Kidney (tissue), 14 donors: ENCODE data around the gene BIRC5. TPM values are rescaled to one million over a fixed set of nuclear protein-coding genes. Genes with fewer than 3 reads are reported as not detected.

ENCODE experiments used
- DNase-seq, 5 donors: peaks; one replicate each; pipeline ENCODE4 v3.0.0-alpha.2; 2013 to 2020
- FAIRE-seq: peaks from 2 replicates; lab custom pipeline; 2012; peaks lifted over from hg19 to GRCh38; lab: Jason Lieb, UNC
- H3K27ac ChIP-seq, 2 donors: one replicate each; pipeline ENCODE4 v1.7.0; 2013; ENCODE audit warnings: low read depth in 2 of 2, low read length in 2 of 2, inconsistent platforms in 1 of 2
- H3K27me3 ChIP-seq: one replicate; pipeline ENCODE4 v1.7.1; 2013; ENCODE audit warnings: low read length, inconsistent platforms; ENCODE audit not compliant: control insufficient read depth, insufficient read depth
- H3K36me3 ChIP-seq, 3 donors: one replicate each; pipeline versions ENCODE4 v1.7.0 to v1.7.1; 2013; ENCODE audit warnings: low read length in 3 of 3, control low read depth in 1 of 3, inconsistent platforms in 1 of 3; ENCODE audit not compliant: insufficient read depth in 3 of 3, control insufficient read depth in 2 of 3
- H3K4me1 ChIP-seq, 3 donors: one replicate each; pipeline versions ENCODE4 v1.7.0 to v1.7.1; 2013; ENCODE audit warnings: low read length in 3 of 3, inconsistent platforms in 1 of 3, low read depth in 1 of 3; ENCODE audit not compliant: control insufficient read depth in 2 of 3, insufficient read depth in 2 of 3
- H3K4me3 ChIP-seq, 3 donors: one replicate each; pipeline versions ENCODE4 v1.7.0 to v1.8.1; 2013; ENCODE audit warnings: low read length in 3 of 3, control low read depth in 1 of 3, inconsistent platforms in 1 of 3
- H3K9ac ChIP-seq, 3 donors: one replicate each; pipeline versions ENCODE4 v1.7.0 to v1.7.1; 2013; ENCODE audit warnings: low read length in 3 of 3, control low read depth in 1 of 3, inconsistent platforms in 1 of 3
- H3K9me3 ChIP-seq, 3 donors: one replicate each; pipeline versions ENCODE4 v1.7.0 to v1.7.1; 2013; ENCODE audit warnings: low read length in 3 of 3, control low read depth in 1 of 3, inconsistent platforms in 1 of 3; ENCODE audit not compliant: control insufficient read depth in 2 of 3, insufficient read depth in 1 of 3
- intact Hi-C: fragments of 100-400 bp; cut with DNase I; formaldehyde crosslinking; loops from one replicate; pipeline ENCODE4 v1.11.1; 2022
- polyA plus RNA-seq: library from polyadenylated mRNA; stranded (reverse); fragments of 350-450 nt; fragmentation: Illumina TruSeq; extraction: RNeasy Lipid Tissue Mini Kit (QIAGEN cat#74804); gene quantifications from one replicate; pipeline ENCODE4 v1.2.3, GENCODE V29; 2014; ENCODE audit warnings: low read depth, low replicate concordance; ENCODE audit not compliant: insufficient read depth
- total RNA-seq: library from RNA; stranded (reverse); fragmentation: NEBNext Ultra II Directional; extraction: Animal tissue kit (Norgen Biotek cat#: 25700); gene quantifications from one replicate; pipeline ENCODE4 v1.2.1, GENCODE V29; 2021
- TF ChIP-seq, protein P1 (sequence below): IDR thresholded peaks from 3 replicates; pipeline ENCODE4 v1.5.1; 2012; ENCODE audit warnings: mild to moderate bottlenecking, moderate library complexity, borderline replicate concordance; ENCODE audit not compliant: insufficient read depth; ENCODE audit errors: extremely low read depth
- donor health status: control.
- donor health status: control.
- donor health status: control.
- donor health status: control.
- donor health status: control.
- donor health status: DM: yes; HTN: yes; CAD: no.
- donor health status: Normal renal cell carcinoma (clear cell type).

The BIRC5 gene
- total and polyA plus RNA-seq, 2 donors from 2014 or later, result 0.26 to 1.7 TPM

DNA sequence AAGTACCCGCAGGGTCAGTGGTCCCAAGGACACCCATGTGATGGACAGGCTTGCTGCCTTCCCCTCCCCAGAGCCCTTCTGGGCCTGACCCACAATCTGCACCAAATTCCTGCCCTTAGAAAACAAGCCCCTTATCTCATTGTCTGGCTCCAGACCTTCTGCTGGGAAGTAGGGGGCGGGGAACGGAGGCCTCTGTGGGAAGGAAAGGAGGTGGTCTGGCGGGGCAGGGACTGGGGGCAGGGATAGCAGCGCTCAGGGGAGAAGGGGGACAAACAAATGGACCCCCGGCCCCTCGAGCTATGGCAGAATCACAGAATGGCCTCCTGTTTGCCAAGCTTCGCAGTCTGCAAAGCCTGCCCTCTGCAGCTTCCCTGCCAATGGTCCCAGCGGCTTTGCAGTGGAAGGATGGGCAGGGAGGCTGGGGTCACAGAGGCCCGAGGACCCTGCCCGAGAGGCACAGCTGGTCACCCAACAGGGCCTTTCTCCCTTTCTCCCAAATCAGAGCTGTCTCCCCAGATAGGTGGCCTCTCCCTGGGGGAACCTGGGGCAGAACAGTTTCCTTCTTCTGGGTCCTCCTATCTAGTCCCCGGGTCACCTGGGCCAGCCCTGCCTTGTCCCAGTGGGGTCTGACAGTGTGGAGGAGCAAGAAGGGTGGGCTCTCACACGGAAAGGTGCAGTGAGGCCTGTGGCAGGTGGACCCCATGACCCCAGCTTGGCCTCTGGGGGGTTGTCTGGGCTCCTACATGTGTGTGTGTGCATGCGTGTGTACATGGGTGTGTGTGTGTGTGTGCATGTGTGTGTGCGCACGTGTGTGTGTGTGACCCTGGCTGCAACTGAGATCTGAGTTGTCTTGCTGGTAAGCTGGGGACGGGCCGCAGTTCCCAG, 42.9 kb downstream of the BIRC5 start:
- Histone ChIP-seq H3K4me3 (no peak overlapping the region), H3K9ac (no peak overlapping the region), H3K27ac (no peak overlapping the region), H3K4me1 (peaks cover 0 to 4% (median 0%) of the 10 kb centered on the region in 3 donors), H3K36me3 (no peaks in the 10 kb centered on the region), H3K27me3 (no peaks in the 10 kb centered on the region), H3K9me3 (no peaks in the 10 kb centered on the region)
- TF ChIP-seq, protein P1, sequence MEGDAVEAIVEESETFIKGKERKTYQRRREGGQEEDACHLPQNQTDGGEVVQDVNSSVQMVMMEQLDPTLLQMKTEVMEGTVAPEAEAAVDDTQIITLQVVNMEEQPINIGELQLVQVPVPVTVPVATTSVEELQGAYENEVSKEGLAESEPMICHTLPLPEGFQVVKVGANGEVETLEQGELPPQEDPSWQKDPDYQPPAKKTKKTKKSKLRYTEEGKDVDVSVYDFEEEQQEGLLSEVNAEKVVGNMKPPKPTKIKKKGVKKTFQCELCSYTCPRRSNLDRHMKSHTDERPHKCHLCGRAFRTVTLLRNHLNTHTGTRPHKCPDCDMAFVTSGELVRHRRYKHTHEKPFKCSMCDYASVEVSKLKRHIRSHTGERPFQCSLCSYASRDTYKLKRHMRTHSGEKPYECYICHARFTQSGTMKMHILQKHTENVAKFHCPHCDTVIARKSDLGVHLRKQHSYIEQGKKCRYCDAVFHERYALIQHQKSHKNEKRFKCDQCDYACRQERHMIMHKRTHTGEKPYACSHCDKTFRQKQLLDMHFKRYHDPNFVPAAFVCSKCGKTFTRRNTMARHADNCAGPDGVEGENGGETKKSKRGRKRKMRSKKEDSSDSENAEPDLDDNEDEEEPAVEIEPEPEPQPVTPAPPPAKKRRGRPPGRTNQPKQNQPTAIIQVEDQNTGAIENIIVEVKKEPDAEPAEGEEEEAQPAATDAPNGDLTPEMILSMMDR, result no peak
- DNase-seq, result peak in 2 of 5 donors; percentile 65 to 74
- no peak for FAIRE-seq
- intact Hi-C loops, result no loop called here

DNA sequence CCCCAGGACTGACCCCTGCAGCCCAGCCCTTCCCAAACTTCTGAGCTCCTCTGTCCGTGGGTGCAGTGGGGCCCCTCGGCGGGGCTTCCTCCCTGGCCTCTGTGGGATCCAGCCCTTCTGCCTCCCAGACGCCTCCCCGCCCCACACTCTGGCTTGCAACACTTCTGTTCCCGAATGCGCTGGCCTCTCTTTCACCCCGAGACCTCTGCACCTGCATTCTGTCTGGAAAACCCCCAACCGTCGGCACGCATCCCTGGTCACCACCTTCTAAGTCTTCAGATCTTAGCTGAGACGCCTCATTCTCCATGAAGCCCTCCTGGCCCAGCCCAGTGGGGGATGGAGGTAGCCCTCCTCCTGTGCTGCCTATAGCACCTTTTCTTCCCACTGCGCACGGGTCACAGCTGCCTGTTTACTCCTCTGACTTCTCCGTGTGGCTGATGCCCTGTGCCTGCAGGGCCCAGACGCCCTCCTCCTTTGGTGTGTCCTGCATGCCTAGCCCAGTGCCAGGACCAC, 43.8 kb downstream of the BIRC5 start:
- H3K9ac ChIP-seq, result no peak overlapping the region

DNA sequence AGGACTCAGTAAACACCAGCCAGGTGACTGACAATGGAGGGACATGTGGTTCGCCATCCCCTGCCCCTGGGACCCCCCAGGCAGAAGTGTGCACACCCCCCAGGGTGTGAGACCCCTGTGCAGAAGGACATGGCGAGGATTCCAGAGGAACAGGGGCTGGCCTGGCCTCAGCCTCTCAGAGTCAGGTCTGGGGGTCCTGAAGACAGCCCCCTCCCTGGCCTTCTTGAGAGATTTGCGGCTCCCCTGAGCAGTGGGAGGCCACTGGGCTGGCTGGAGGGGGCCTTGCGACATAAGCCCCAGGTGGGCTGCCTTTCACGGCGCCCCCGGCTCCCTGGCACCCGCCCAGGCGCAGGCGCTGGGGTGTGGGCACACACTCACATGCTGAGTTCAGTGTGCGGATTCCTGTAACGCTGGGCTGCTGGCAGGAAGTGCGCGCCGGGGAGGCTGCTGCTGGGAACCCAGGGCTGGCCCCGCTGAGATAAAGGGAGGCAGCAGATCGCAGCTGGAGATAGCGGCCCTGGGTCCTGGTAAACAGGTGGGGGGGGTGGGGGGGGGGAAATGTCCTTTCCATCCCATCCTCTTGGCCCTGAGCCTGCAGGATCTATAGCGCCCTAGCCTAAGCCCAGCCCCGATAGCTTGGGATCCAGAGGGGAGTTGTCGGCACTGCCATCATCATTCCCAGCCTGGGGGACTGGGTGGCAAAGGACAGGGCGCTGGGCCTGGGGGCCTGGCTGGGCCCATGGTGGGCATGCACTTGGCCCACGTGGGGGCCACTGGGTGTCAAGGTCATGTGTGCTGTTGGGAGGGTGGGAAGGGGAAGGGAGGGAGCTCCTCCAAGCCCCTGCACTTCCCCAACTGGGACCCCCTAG, 44.5 kb downstream of the BIRC5 start:
- FAIRE-seq, result no peak
- Histone ChIP-seq H3K4me1 (peaks cover 0 to 9% (median 7%) of the 10 kb centered on the region in 3 donors), H3K9ac (no peak overlapping the region), H3K9me3 (no peaks in the 10 kb centered on the region), H3K4me3 (no peak overlapping the region), H3K27ac (peak overlapping the region in 1 of 2 donors; percentile 34), H3K36me3 (no peaks in the 10 kb centered on the region), H3K27me3 (no peaks in the 10 kb centered on the region)
- DNase-seq, result peak; percentile 44 to 91 (median 61)
- TF ChIP-seq, protein P1, result no peak
- intact Hi-C loops, result no loop called here

More for the DNA sequence above, 43.8 kb downstream of the BIRC5 start:
- TF ChIP-seq, protein P1, result no peak
- no peak overlapping the region for H3K4me3 ChIP-seq
- H3K4me1 ChIP-seq, result peaks cover 0 to 6% (median under 1%) of the 10 kb centered on the region in 3 donors
- intact Hi-C loops, result no loop called here
- H3K27ac ChIP-seq, result peak overlapping the region in 1 of 2 donors; percentile 34
- no peak for FAIRE-seq
- H3K9me3 ChIP-seq, result no peaks in the 10 kb centered on the region
- DNase-seq, result peak; percentile 49 to 83 (median 67)
- H3K36me3 ChIP-seq, result no peaks in the 10 kb centered on the region
- H3K27me3 ChIP-seq, result no peaks in the 10 kb centered on the region
